Activated CD8-positive, alpha-beta memory T cell treated with anti-CD3 and anti-CD28 coated beads for 36 hours (primary cell): ENCODE results near the gene ZNF618. TPM values are rescaled to one million over a fixed set of nuclear protein-coding genes. Genes with fewer than 3 reads are reported as not detected.

Experiments
- CTCF ChIA-PET: fragments of 350-600 bp; sonication (Branson Sonifier 250); formaldehyde crosslinking; loops from one replicate; lab custom pipeline; 2021; ENCODE audit warnings: antibody characterized with exemption; lab: Charles Lee
- POLR2A ChIA-PET: fragments of 350-600 bp; sonication (Branson Sonifier 250); formaldehyde crosslinking; loops from one replicate; lab custom pipeline; 2021; ENCODE audit warnings: antibody characterized with exemption; lab: Charles Lee
- total RNA-seq, 2 experiments: library from RNA; stranded (reverse); gene quantifications; one replicate each; pipeline ENCODE4 v1.2.3, GENCODE V29; 2021

The ZNF618 gene
- total RNA-seq, 2 experiments from 2014 or later: 0.36 TPM

GRCh38 chr9:113929634-113930389 lies 53.7 kb downstream of the ZNF618 start:
- ChIA-PET POLR2A (no interaction called here), CTCF (no interaction called here)

DNA sequence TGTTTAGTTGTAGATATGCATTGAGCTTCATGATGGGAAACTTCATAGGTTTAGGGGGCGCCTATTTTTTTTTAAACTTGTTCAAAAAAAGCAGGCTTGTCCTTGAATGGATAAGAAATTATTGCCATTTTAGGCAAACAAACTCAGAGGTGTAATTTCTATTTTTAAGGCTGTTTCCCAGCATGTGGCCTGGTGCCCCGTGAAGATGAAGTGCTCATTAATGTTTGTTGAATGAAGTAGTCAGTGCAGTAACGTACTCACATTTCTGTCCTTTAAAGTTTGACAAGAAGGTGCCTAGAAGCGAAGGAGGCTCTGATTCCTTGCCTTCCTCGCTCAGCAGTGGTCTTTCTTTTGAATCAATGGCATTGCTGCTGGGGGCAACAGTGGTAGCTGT lies 54.3 kb downstream of the ZNF618 start:
- POLR2A ChIA-PET: no interaction called here
- CTCF ChIA-PET: no interaction called here

- ChIA-PET POLR2A (no interaction called here), CTCF (no interaction called here)
Measured at GRCh38 chr9:113931140-113931539, 55.0 kb downstream of the ZNF618 start.

DNA sequence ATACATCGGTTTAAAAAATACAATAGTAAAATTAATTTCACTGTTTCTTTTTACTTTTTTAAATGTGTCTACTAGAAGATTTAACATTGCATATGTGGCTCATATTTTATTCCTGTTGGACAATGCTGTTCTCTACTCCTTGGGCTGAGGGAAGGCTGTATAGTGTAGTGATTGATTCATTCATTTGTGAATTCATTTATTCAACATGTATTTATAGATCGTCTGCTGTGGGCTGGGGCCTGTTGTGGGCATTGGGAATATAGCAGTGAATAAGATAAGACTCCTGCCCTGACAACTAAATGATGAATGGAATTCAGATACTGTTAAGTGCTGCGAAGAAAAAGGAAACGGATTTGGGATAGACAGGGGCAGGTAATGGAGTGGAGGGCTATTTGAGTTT lies 55.7 kb downstream of the ZNF618 start:
- ChIA-PET POLR2A (no interaction called here), CTCF (no interaction called here)

- ChIA-PET CTCF (no interaction called here), POLR2A (no interaction called here)
Measured at GRCh38 chr9:113932906-113933584, 56.9 kb downstream of the ZNF618 start.

GRCh38 chr9:113933671-113934070 lies 57.6 kb downstream of the ZNF618 start:
- ChIA-PET CTCF (no interaction called here), POLR2A (no interaction called here)

DNA sequence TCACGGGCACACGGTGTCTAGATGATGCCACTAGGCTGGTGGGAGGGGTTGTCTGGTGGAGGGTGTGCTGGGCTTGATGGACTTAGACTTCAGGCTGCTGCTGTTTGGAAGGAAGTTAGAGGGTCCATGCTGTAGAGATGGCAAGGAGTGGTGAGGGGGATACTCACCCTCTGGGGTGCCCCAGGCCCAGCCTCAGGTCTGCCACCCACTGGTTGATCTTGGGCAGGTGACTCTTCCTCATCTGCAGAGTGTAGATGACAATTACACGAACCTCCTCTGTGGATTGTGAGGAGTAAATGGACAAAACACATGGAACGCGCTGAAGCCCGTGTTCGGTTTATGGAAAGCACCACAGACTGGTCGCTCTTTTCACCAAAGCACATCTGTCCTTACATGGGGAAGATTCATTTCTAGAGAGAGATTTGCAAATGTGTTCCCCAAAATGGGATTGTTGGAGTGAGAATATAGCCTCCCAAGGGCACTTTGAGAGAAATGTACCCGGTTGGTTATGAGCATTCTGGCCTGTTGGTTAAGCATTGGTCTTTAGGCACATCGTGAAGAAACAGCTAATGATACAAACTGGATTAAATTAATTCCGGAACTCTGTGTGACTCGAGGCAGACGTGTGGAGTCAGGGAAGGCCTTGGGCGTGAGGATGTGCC lies 58.2 kb downstream of the ZNF618 start:
- POLR2A ChIA-PET: no interaction called here
- CTCF ChIA-PET: no interaction called here

DNA sequence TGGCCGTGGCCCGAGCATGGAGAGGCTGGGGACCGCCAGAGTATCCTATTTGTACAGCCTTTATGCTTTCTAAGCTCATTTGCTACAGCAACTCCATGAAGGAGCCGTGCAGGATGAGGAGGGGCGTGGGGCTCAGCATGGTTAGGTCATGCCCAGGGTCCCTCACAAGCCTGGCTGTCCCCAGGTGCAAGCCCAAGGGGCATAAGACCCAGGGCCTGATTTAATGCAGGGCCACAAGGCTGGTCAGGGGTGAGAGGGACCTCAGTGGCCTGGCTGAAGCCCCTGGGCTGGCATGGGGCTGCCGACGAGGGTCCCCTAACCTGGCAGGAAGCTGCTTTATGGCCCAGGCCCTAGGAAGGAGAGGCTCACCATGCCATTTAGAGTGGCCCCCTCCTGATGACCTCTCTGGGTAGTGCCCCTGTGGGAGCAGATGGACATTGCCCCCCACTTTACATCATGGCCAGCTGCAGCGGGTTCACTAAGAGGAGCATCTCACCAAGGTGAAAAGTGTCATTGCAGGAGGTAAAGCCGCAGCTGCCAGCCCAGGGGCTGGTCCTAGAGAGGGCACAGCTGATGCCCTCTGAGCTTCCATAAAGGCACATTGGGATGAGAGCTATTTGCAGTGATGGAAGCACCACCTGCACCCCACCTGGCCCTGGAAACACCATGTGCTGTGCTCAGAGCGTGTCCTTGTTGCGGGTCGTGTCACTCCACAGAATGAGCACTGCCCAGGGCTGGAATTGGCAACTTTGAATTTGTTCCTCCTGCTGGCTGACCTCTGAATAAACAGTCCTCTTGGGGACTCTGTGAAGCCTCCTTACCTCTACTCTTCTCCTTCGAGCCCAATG lies 58.9 kb downstream of the ZNF618 start:
- POLR2A ChIA-PET: no interaction called here
- CTCF ChIA-PET: no interaction called here

DNA sequence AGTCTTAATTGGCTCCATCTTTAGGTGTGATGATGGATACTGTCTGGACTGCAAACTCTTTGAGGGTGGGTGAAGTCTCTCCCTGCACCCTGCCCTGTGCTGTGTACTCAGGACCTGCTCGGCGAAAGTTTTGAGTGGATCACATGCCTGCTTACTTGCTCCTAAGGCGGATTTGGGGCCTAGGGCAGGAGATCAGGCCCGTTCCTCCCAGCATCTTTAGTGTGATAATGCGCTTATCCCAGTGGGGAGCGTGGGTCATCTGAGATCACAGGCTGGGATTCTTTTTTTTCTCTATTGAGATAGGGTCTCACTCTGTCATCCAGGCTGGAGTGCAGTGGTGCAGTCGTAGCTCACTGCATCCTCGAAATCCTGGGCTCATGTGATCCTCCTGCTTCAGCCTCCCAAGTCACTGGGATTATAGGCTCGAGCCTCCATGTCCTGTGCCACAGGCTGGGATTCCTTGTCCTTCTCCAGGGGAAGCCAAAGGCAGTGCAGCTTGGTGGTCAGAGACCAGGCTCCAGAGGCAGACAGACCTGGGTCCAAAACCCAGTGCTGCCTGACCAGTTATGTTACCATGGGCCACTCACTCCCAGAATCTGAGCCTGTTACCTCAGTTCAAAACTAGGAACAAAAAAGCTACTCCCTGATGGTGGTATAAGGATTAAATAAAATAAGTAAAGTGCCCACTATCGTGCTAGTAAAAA lies 59.7 kb downstream of the ZNF618 start:
- ChIA-PET CTCF (no interaction called here), POLR2A (no interaction called here)

DNA sequence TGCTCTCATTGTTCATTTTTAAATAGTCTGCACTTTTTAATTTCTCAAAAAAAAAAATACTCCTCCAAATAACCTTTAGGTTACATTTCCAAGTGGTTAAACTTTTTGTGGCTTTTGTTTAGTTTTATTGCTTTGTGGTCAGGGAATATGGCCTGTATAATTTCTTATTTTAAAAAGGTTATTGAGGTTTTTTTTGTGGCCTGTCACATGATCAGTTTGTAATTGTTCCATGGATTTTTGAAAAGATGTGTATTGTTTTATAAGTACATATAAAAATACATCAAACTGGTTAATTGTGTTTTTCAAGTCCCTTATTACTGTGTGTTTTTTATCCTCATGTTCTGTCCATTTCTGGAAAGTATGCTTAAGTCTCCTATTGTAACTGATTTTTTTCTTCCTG lies 64.0 kb downstream of the ZNF618 start:
- POLR2A ChIA-PET: no interaction called here
- CTCF ChIA-PET: no interaction called here

GRCh38 chr9:113941056-113941455 lies 64.9 kb downstream of the ZNF618 start:
- ChIA-PET POLR2A (no interaction called here), CTCF (no interaction called here)

DNA sequence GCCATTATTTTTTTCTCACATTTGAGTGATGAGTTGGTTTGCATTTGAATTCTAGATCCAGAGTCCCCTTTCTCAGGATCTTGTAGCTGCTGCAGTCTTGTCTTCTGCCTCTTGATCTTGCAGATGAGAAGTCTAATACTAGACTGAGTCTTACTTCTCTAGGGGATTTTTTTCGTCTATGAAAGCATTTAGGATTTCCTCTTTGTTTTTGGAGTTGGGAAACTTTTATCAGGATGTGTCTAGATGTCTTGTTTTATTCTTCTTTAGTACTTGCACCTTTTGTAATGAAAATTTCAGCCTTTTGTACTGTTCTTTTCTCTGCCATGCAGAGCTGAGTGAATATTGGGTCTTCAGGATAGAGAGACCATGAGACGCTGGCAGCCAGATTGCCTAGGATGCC lies 65.4 kb downstream of the ZNF618 start:
- CTCF ChIA-PET: no interaction called here

DNA sequence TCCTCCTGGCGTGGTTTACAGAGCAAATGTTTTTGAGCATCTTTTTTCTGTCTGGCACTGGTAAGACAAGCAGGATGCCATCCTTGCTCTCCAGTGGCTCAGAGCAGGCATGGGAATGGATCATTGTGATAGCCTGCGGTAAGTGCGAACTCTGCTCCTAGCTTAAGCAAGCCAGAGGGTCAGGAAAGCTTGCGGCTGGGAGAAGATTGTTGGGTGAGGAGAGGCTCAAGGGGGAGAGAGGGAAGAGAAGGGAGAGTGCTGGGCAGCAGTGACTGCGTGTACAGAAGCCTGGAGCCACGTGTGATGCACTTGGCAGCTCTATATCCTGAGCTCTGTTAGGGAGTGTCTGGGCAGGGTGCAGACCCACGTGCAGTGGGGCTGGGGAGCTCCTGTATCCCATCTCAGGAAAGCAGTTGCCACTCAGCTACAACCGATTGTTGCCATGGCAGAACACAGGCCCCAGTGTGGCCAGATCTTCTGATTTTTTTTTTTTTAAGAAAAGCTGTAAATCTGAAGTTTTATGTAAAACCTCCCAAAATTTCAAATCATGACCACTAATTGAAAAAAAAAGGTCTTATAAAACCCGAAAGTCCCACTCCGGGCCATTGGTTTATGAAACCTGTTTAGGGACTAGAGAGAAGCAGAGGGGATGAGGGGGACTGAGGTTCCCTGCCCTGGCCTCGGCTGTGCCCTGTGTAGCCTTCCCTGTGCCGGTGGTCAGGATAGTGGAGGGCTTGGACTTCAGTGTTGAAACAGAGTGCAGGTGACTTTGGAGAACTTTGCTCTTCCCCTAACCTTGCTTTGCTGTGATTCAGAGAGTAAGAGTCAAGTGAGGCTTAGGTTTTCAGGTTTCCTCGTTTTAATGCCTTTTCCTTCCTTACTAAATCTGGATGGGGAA lies 67.3 kb downstream of the ZNF618 start:
- ChIA-PET POLR2A (no interaction called here), CTCF (no interaction called here)

More for the DNA sequence above, 65.4 kb downstream of the ZNF618 start:
- POLR2A ChIA-PET: no interaction called here

- POLR2A ChIA-PET: no interaction called here
- CTCF ChIA-PET: no interaction called here
Measured at GRCh38 chr9:113945784-113946183, 69.7 kb downstream of the ZNF618 start.

DNA sequence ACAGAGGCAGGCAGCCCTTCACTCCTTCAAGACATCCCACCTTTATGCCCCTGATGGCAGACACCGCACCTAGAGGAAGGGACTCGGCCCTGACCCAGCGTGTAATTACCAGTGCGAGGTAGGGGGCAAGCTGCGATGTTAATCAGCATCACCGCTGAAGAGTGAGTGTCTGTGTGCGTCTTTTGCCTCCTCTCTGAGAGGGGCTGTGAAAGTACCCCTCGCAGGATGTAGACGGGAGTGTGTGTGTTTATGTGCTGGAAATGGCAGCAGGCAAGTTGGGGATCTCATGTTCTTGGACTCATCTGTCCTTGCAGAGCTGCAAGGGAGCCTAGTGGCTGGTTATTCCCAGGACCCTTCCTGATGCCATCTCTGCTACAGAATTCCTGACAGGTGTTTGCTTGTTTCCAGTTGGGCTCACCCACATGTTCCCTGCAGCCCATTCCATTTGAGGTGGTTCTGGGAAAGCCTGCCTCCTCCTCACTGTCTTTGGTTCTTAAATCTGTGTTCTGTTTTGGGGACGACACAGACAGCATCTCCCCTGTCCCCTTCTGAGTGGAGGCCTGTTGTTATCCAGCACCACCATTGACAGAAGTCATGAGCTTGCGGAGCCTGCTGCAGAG lies 70.5 kb downstream of the ZNF618 start:
- ChIA-PET CTCF (no interaction called here), POLR2A (no interaction called here)

GRCh38 chr9:113947941-113948340 lies 71.8 kb downstream of the ZNF618 start:
- CTCF ChIA-PET: no interaction called here

DNA sequence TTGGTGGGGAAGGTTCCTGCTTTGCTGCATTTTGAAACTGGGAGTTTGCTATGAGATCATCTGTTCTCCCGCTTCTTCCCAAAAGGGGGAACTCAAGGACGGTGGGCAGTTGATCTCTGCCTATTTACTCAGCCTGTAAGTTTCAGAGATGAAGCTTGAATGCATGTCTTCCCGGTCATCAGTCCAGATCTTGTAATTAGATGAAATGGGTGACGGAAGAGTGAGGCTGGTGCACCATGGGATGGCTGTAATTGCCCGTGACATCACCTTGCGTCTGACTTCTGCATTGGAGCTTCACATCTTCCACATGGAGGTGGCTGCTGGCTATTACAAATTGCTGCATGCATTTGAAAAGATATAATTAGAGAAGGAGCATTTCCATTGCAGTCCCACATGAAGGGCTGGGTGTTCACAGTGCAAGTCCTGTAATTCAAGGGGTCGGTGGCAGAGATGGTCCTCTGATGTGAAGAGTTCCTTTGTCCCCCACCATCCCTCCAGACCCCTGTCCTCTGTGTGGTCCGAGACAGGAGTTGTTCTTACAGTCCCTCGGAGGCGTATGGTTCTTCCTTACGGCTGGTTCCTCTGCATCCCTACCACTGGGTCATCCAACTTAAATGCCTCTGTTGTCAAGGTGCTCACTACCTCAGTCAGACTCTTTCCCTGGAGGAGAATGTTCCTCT lies 72.9 kb downstream of the ZNF618 start:
- CTCF ChIA-PET: no interaction called here
- POLR2A ChIA-PET: no interaction called here

More at GRCh38 chr9:113947941-113948340, 71.8 kb downstream of the ZNF618 start:
- POLR2A ChIA-PET: no interaction called here
